ENCODE measurements around the gene NLRP7.
"Not testable (repeated sequence)": the region's sequence is repeated elsewhere in the genome, so short reads cannot be mapped to it uniquely, and the experiment has no call there.

GRCh38 chr19:54919646-54920563, 27.4 kb downstream of the NLRP7 start:
- not testable (repeated sequence) for TF ChIP-seq RFX5 (IDR thresholded peaks at IDR 0.05; ENCODE audit: low read depth, low read length); POLR2A (IDR thresholded peaks at IDR 0.05; ENCODE audit: low read depth, low read length); ELK1 (IDR thresholded peaks at IDR 0.05; ENCODE audit: borderline replicate concordance, low read depth, low read length); SMC3 (IDR thresholded peaks at IDR 0.05; ENCODE audit: low read depth, low read length); RAD21 (IDR thresholded peaks at IDR 0.05; ENCODE audit: low read length); USF2 (IDR thresholded peaks at IDR 0.05; ENCODE audit: low read depth, low read length); CEBPB (IDR thresholded peaks at IDR 0.05; ENCODE audit: low read depth, low read length); BHLHE40 (IDR thresholded peaks at IDR 0.05; ENCODE audit: low read depth, low read length); MXI1 (IDR thresholded peaks at IDR 0.05; ENCODE audit: borderline replicate concordance, low read depth, low read length)
- TF ChIP-seq, protein P1, sequence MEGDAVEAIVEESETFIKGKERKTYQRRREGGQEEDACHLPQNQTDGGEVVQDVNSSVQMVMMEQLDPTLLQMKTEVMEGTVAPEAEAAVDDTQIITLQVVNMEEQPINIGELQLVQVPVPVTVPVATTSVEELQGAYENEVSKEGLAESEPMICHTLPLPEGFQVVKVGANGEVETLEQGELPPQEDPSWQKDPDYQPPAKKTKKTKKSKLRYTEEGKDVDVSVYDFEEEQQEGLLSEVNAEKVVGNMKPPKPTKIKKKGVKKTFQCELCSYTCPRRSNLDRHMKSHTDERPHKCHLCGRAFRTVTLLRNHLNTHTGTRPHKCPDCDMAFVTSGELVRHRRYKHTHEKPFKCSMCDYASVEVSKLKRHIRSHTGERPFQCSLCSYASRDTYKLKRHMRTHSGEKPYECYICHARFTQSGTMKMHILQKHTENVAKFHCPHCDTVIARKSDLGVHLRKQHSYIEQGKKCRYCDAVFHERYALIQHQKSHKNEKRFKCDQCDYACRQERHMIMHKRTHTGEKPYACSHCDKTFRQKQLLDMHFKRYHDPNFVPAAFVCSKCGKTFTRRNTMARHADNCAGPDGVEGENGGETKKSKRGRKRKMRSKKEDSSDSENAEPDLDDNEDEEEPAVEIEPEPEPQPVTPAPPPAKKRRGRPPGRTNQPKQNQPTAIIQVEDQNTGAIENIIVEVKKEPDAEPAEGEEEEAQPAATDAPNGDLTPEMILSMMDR (conservative IDR thresholded peaks at IDR 0.05; ENCODE audit: low read depth, low read length): not testable (repeated sequence)

Measured in IMR-90 (cell line).